ENCODE results near the gene FLYWCH1.
"Not testable (repeated sequence)": the region's sequence is repeated elsewhere in the genome, so short reads cannot be mapped to it uniquely, and the experiment has no call there.

Gene FLYWCH1

GRCh38 chr16:2923481-2923880 is 11.8 kb downstream of the FLYWCH1 start:
- no peaks in the 10 kb centered on the region for H3K36me3 ChIP-seq
- H3K4me1 ChIP-seq = peaks cover 3% of the 10 kb centered on the region
- no peak overlapping the region for H3K4me3 ChIP-seq (ENCODE audit: low read depth, low read length)
- H3K9me3 ChIP-seq = no peaks in the 10 kb centered on the region
- no peak for DNase-seq
- no peaks in the 10 kb centered on the region for H3K27me3 ChIP-seq
- TF ChIP-seq CTCF (IDR thresholded peaks at IDR 0.05; ENCODE audit: low read depth, low read length) = no peak

GRCh38 chr16:2924901-2925755 is 13.4 kb downstream of the FLYWCH1 start:
- Histone ChIP-seq H3K36me3 (no peaks in the 10 kb centered on the region), H3K4me1 (peaks cover 3% of the 10 kb centered on the region), H3K27me3 (no peaks in the 10 kb centered on the region), H3K4me3 (ENCODE audit: low read depth, low read length) (no peak overlapping the region), H3K9me3 (no peaks in the 10 kb centered on the region)
- no peak for TF ChIP-seq CTCF (IDR thresholded peaks at IDR 0.05; ENCODE audit: low read depth, low read length)
- no peak for DNase-seq

- Histone ChIP-seq H3K27me3 (no peaks in the 10 kb centered on the region), H3K36me3 (0 out of 2 replicates have a peak, but pooled peaks cover 4% of the 10 kb centered on the region), H3K4me1 (peaks cover 3% of the 10 kb centered on the region), H3K9me3 (no peaks in the 10 kb centered on the region), H3K4me3 (ENCODE audit: low read depth, low read length) (no peak overlapping the region)
- no peak for TF ChIP-seq CTCF (IDR thresholded peaks at IDR 0.05; ENCODE audit: low read depth, low read length)
- DNase-seq = no peak
Observed at GRCh38 chr16:2925951-2926649, 14.4 kb downstream of the FLYWCH1 start.

- Histone ChIP-seq H3K9me3 (no peaks in the 10 kb centered on the region), H3K27me3 (no peaks in the 10 kb centered on the region), H3K4me1 (peaks cover 3% of the 10 kb centered on the region), H3K36me3 (0 out of 2 replicates have a peak, but pooled peaks cover 4% of the 10 kb centered on the region), H3K4me3 (ENCODE audit: low read depth, low read length) (peak overlapping the region; percentile 43)
- DNase-seq = no peak
- no peak for TF ChIP-seq CTCF (IDR thresholded peaks at IDR 0.05; ENCODE audit: low read depth, low read length)
Observed at GRCh38 chr16:2926650-2926999, 14.9 kb downstream of the FLYWCH1 start.

GRCh38 chr16:2927010-2927646 is 15.4 kb downstream of the FLYWCH1 start:
- Histone ChIP-seq H3K27me3 (no peaks in the 10 kb centered on the region), H3K4me1 (peaks cover 3% of the 10 kb centered on the region), H3K9me3 (no peaks in the 10 kb centered on the region), H3K4me3 (ENCODE audit: low read depth, low read length) (peak overlapping the region; percentile 43), H3K36me3 (0 out of 2 replicates have a peak, but pooled peaks cover 4% of the 10 kb centered on the region)
- DNase-seq = peak; percentile 87
- peak; percentile 93 for TF ChIP-seq CTCF (IDR thresholded peaks at IDR 0.05; ENCODE audit: low read depth, low read length)

- not testable (repeated sequence) for H3K4me3 ChIP-seq (ENCODE audit: low read depth, low read length); H3K27me3 ChIP-seq; DNase-seq; H3K4me1 ChIP-seq; H3K36me3 ChIP-seq; H3K9me3 ChIP-seq
Observed at GRCh38 chr16:2928151-2928550, 16.4 kb downstream of the FLYWCH1 start.

Measured in BE2C (cell line).